Adrenal gland (tissue), 12 donors: ENCODE data around the gene EFNA4. TPM values are rescaled to one million over a fixed set of nuclear protein-coding genes. Genes with fewer than 3 reads are reported as not detected.
A peak's percentile ranks its signal among the peaks of the same experiment; 100 is the strongest.

Experiments used
- DNase-seq, 7 donors: peaks; one replicate each; pipeline ENCODE4 v3.0.0-alpha.2; 2019 to 2020
- H3K27ac ChIP-seq, 5 donors: fragments of 200-600 bp; sonication (generic) in 4 of 5; 1 replicate in 3 of 5; 2 replicates in 2 of 5; pipeline versions ENCODE4 v1.5.1 to v1.8.0; 2016 to 2020; ENCODE audit warnings: mild to moderate bottlenecking in 1 of 5
- H3K27me3 ChIP-seq: fragments of 200-600 bp; 2 replicates; pipeline ENCODE4 v1.8.0; 2021
- H3K36me3 ChIP-seq, 2 donors: fragments of 200-600 bp; replicated peaks in 1 of 2; 1 replicate in 1 of 2; 2 replicates in 1 of 2; pipeline versions ENCODE4 v1.5.1 to v1.8.0; 2018 to 2022
- H3K4me1 ChIP-seq, 2 donors: fragments of 200-600 bp; replicated peaks in 1 of 2; 1 replicate in 1 of 2; 2 replicates in 1 of 2; pipeline versions ENCODE4 v1.5.1 to v1.8.0; 2018 to 2021
- H3K4me3 ChIP-seq, 4 donors: fragments of 200-600 bp; sonication (generic) in 3 of 4; one replicate each; pipeline ENCODE4 v1.5.1; 2016 to 2018
- H3K9me3 ChIP-seq, 3 donors: fragments of 200-600 bp; sonication (generic) in 1 of 3; replicated peaks in 1 of 3; 1 replicate in 2 of 3; 2 replicates in 1 of 3; pipeline versions ENCODE4 v1.5.1 to v1.8.0; 2016 to 2021
- CTCF ChIP-seq, 6 experiments: fragments of 450-650 bp in 4 of 6; fragments of 200-600 bp in 2 of 6; sonication (generic) in 1 of 6; IDR thresholded peaks; 1 replicate in 5 of 6; 2 replicates in 1 of 6; pipeline versions ENCODE4 v1.5.1 to v1.8.0; 2016 to 2021; ENCODE audit warnings: antibody characterized with exemption in 6 of 6, mild to moderate bottlenecking in 2 of 6, moderate library complexity in 1 of 6
- POLR2A ChIP-seq, 2 donors: fragments of 450-650 bp; IDR thresholded peaks; one replicate each; pipeline ENCODE4 v1.6.1; 2017; ENCODE audit warnings: antibody characterized with exemption in 2 of 2, mild to moderate bottlenecking in 2 of 2, moderate library complexity in 1 of 2
- WGBS, 4 donors: extraction: QIAGEN DNeasy Blood & Tissue Kit in 2 of 4; methylation state at CpG; one replicate each; pipeline versions ENCODE4 v1.1.5 to v1.1.7; 2013 to 2017; 5-methylcytosine and 5-hydroxymethylcytosine counted together
- intact Hi-C, 2 donors: fragments of 100-400 bp; cut with DNase I; formaldehyde crosslinking; loops; one replicate each; pipeline versions ENCODE4 v1.14.1 to v1.15.0; 2022 to 2023
- polyA plus RNA-seq, 3 donors: library from polyadenylated mRNA; stranded (reverse); fragments of 200-250 nt in 2 of 3; fragments of 350-450 nt in 1 of 3; fragmentation: Illumina TruSeq in 1 of 3; extraction: RNeasy Lipid Tissue Mini Kit (QIAGEN cat#74804) in 1 of 3; gene quantifications; one replicate each; pipeline ENCODE4 v1.2.3, GENCODE V29; 2013 to 2014
- total RNA-seq, 9 donors: library from RNA; depleted of rRNA in 4 of 9; stranded (reverse); fragments of >200 nt in 4 of 9; fragments of 120-200 nt in 1 of 9; fragmentation: NEBNext Ultra II Directional in 1 of 9; extraction: Animal tissue kit (Norgen Biotek cat#: 25700) in 1 of 9; gene quantifications; one replicate each; pipeline versions ENCODE4 v1.1.0 to v1.2.4, GENCODE V29; 2013 to 2023
- donor health status: healthy with polysubstance abuse.
- donor health status: Bipolar disorder and iron deficiency.
- donor health status: DM: yes; HTN: yes; CAD: no.
- donor health status: DM: no; HTN: no; CAD: no.
- donor health status: DM: no; HTN: no; CAD: no.
- donor health status: DM: yes; HTN: yes; CAD: no.

EFNA4 gene
- total and polyA plus RNA-seq, 12 donors = 3.5 to 28.7 (median 12.4) TPM

- 67 to 79% (median 74%) methylated on average over 2 of the region's 2 CpGs for WGBS, 4 donors
- Histone ChIP-seq H3K27me3 (no peaks in the 10 kb centered on the region), H3K4me3 (no peak overlapping the region), H3K36me3 (no peaks in the 10 kb centered on the region), H3K9me3 (no peaks in the 10 kb centered on the region), H3K27ac (no peak overlapping the region), H3K4me1 (peaks cover 0 to 5% of the 10 kb centered on the region in 2 donors)
- TF ChIP-seq CTCF (IDR thresholded peaks at IDR 0.05) = no peak
- no peak for TF ChIP-seq POLR2A (IDR thresholded peaks at IDR 0.05)
- no peak for DNase-seq
- intact Hi-C loops = loop anchor here in 1 of 2 donors (5.0 kb wide), 1 partner anchor 33 kb away; the partner anchor contains the start of gene EFNA1
Measured at GRCh38 chr1:155094622-155094948, 31.0 kb downstream of the EFNA4 start.

- intact Hi-C loops = no loop called here
- TF ChIP-seq CTCF (IDR thresholded peaks at IDR 0.05) (no peak), POLR2A (IDR thresholded peaks at IDR 0.05) (no peak)
- H3K4me3 ChIP-seq = no peak overlapping the region
- H3K27me3 ChIP-seq = no peaks in the 10 kb centered on the region
- H3K4me1 ChIP-seq = no peaks in the 10 kb centered on the region
- DNase-seq = no peak
- H3K36me3 ChIP-seq = no peaks in the 10 kb centered on the region
- H3K9me3 ChIP-seq = no peaks in the 10 kb centered on the region
- 80 to 86% (median 83%) methylated on average over 7 of the region's 7 CpGs for WGBS, 4 donors
- H3K27ac ChIP-seq = no peak overlapping the region
Measured at GRCh38 chr1:155099331-155099730, 35.8 kb downstream of the EFNA4 start.

- no peak overlapping the region for H3K27ac ChIP-seq
- TF ChIP-seq POLR2A (IDR thresholded peaks at IDR 0.05) (no peak), CTCF (IDR thresholded peaks at IDR 0.05) (no peak)
- no peaks in the 10 kb centered on the region for H3K9me3 ChIP-seq
- H3K36me3 ChIP-seq = no peaks in the 10 kb centered on the region
- no peak overlapping the region for H3K4me3 ChIP-seq
- DNase-seq = peak in 1 of 7 donors; percentile 43
- intact Hi-C loops = no loop called here
- WGBS, 4 donors = 49 to 56% (median 52%) methylated on average over 9 of the region's 9 CpGs
- no peaks in the 10 kb centered on the region for H3K4me1 ChIP-seq
- H3K27me3 ChIP-seq = no peaks in the 10 kb centered on the region
Measured at GRCh38 chr1:155103325-155103724, 39.8 kb downstream of the EFNA4 start.

- Histone ChIP-seq H3K27me3 (no peaks in the 10 kb centered on the region), H3K27ac (no peak overlapping the region), H3K4me3 (no peak overlapping the region), H3K9me3 (no peaks in the 10 kb centered on the region), H3K4me1 (no peaks in the 10 kb centered on the region), H3K36me3 (no peaks in the 10 kb centered on the region)
- DNase-seq = no peak
- intact Hi-C loops = no loop called here
- 75 to 89% (median 84%) methylated on average over 7 of the region's 7 CpGs for WGBS, 4 donors
- no peak for TF ChIP-seq CTCF (IDR thresholded peaks at IDR 0.05)
- TF ChIP-seq POLR2A (IDR thresholded peaks at IDR 0.05) = no peak
Measured at GRCh38 chr1:155104605-155105534, 41.3 kb downstream of the EFNA4 start.
